ENCODE data around the gene PLA2G6.

PLA2G6 gene

GRCh38 chr22:38074181-38075104 is 107.2 kb downstream of the PLA2G6 start:
- TF ChIP-seq CTCF (IDR thresholded peaks at IDR 0.05; ENCODE audit: low read depth, low read length), result peak; percentile 62
- DNase-seq (ENCODE audit: low read depth in 2 of 2), result peak; percentile 36 to 65
- no peak overlapping the region for H3K4me3 ChIP-seq (replicated peaks in 1 of 2; ENCODE audit: low read depth in 2 of 2, low read length in 2 of 2)

- no peak overlapping the region for H3K4me3 ChIP-seq (replicated peaks in 1 of 2; ENCODE audit: low read depth in 2 of 2, low read length in 2 of 2)
- no peak for TF ChIP-seq CTCF (IDR thresholded peaks at IDR 0.05; ENCODE audit: low read depth, low read length)
- DNase-seq (ENCODE audit: low read depth in 2 of 2), result no peak
Measured at GRCh38 chr22:38073150-38074130, 108.2 kb downstream of the PLA2G6 start.

DNA sequence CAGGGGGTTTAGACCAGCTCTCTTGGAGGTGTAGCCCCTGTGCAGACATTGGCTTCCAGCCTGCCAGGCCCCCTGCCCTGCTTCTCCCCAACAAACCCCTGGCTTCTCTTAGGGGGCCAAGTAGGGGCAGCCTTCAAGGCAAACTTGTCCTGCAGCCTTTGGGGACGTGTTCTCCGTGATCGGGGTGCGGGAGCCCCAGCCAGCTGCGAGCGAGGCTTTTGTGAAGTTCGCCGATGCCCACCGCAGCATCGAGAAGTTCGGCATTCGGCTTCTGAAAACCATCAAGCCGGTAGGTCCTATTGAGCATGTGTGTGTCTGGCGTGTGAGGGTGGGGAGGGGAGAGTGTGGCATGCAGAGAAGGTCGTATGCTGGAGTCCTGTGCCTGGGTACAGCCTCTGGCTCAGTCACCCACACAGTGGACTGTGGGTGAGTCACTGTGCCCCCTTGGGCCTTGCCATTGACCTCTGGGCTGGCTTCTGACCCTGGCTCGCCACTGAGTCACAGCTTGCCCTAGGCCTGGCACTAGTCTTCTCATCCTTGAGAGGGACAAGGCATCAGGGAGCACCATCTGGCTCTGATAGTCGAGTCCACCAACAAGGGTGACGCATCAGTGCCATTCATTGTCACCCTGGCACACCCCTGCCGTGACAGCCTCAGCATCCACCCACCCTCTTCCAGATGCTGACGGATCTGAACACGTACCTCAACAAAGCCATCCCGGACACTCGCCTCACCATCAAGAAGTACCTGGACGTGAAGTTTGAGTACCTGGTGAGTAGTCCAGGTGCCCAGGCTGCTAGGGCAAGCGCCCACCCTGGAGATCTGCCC is 109.1 kb downstream of the PLA2G6 start:
- DNase-seq (ENCODE audit: low read depth in 2 of 2), result no peak
- H3K4me3 ChIP-seq (replicated peaks in 1 of 2; ENCODE audit: low read depth in 2 of 2, low read length in 2 of 2), result no peak overlapping the region
- TF ChIP-seq CTCF (IDR thresholded peaks at IDR 0.05; ENCODE audit: low read depth, low read length), result no peak

- no peak for TF ChIP-seq CTCF (IDR thresholded peaks at IDR 0.05; ENCODE audit: low read depth, low read length)
- DNase-seq (ENCODE audit: low read depth in 2 of 2), result no peak
- no peak overlapping the region for H3K4me3 ChIP-seq (replicated peaks in 1 of 2; ENCODE audit: low read depth in 2 of 2, low read length in 2 of 2)
Measured at GRCh38 chr22:38071421-38072321, 110.0 kb downstream of the PLA2G6 start.

DNA sequence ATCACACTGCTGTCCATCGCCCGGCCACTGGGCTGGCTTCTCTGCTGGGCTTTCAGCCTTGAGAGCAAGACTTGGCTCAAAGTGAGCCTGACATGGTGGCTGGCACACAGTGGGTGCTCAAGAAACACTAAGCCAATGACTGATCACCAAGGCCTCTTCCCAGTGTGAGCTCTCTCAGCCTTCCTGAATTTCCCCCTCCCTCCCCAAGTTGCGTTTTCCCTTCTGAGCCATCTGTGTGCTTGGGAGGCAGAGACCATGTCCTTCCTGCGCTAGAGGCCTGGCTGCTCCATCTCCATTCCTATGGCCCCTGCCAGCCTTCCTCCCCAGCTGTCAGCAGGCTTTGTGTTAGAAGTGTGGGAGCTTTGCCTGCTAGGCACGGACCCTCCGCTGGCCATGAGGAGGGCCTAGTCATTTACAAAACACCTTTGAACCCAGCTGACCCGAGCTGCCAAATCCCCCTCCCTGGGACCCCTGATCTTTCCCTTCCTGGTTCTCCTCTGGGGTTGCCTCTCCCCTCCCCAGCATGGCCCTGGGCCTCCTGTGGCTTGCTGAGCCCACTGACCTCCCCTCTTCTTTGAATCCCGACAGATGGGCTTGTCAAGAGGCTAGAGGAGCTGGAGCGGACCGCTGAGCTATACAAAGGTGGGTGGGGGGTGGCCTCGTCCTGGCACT is 111.2 kb downstream of the PLA2G6 start:
- no peak for TF ChIP-seq CTCF (IDR thresholded peaks at IDR 0.05; ENCODE audit: low read depth, low read length)
- H3K4me3 ChIP-seq (replicated peaks in 1 of 2; ENCODE audit: low read depth in 2 of 2, low read length in 2 of 2), result no peak overlapping the region
- DNase-seq (ENCODE audit: low read depth in 2 of 2), result no peak

All from cardiac fibroblast (primary cell).